ENCODE data around the gene MAP4K5.
A peak's percentile ranks its signal among the peaks of the same experiment; 100 is the strongest.
"Not testable (repeated sequence)": the region's sequence is repeated elsewhere in the genome, so short reads cannot be mapped to it uniquely, and the experiment has no call there.

Gene MAP4K5

GRCh38 chr14:50532502-50533240 is at the start of gene MAP4K5:
TSS of gene MAP4K5 (minus strand) at chr14:50532569. CDS start at chr14:50532049, 520 bp downstream.
- peak; percentile 87 for DNase-seq (ENCODE audit: low spot score)

GRCh38 chr14:50578433-50578832 is 46.1 kb upstream of the MAP4K5 start:
- no peak for DNase-seq (ENCODE audit: low spot score)

- no peak for DNase-seq (ENCODE audit: low spot score)
Measured at GRCh38 chr14:50577982-50578381, 45.6 kb upstream of the MAP4K5 start.

- DNase-seq (ENCODE audit: low spot score), result no peak
Measured at GRCh38 chr14:50575769-50576168, 43.4 kb upstream of the MAP4K5 start.

GRCh38 chr14:50573862-50574261 is 41.5 kb upstream of the MAP4K5 start:
- no peak for DNase-seq (ENCODE audit: low spot score)

- DNase-seq (ENCODE audit: low spot score), result no peak
Measured at GRCh38 chr14:50569714-50570274, 37.4 kb upstream of the MAP4K5 start.

- no peak for DNase-seq (ENCODE audit: low spot score)
Measured at GRCh38 chr14:50562841-50563240, 30.5 kb upstream of the MAP4K5 start.

GRCh38 chr14:50560931-50561285 is 28.5 kb upstream of the MAP4K5 start:
- DNase-seq (ENCODE audit: low spot score), result peak; percentile 40

- peak; percentile 42 for DNase-seq (ENCODE audit: low spot score)
Measured at GRCh38 chr14:50559990-50560930, 27.9 kb upstream of the MAP4K5 start, which contains the start of gene ATL1. TSS of gene ATL1 (plus strand) at chr14:50560145. CDS start at chr14:50560266, 121 bp downstream.

GRCh38 chr14:50552796-50553195 is 20.4 kb upstream of the MAP4K5 start:
- DNase-seq (ENCODE audit: low spot score), result not testable (repeated sequence)

- no peak for DNase-seq (ENCODE audit: low spot score)
Measured at GRCh38 chr14:50551877-50552276, 19.5 kb upstream of the MAP4K5 start.

GRCh38 chr14:50550294-50550693 is 17.9 kb upstream of the MAP4K5 start:
- no peak for DNase-seq (ENCODE audit: low spot score)

GRCh38 chr14:50545618-50546017 is 13.2 kb upstream of the MAP4K5 start:
- no peak for DNase-seq (ENCODE audit: low spot score)

- DNase-seq (ENCODE audit: low spot score), result no peak
Measured at GRCh38 chr14:50544911-50545310, 12.5 kb upstream of the MAP4K5 start.

- peak; percentile 33 for DNase-seq (ENCODE audit: low spot score)
Measured at GRCh38 chr14:50542941-50543418, 10.6 kb upstream of the MAP4K5 start.

GRCh38 chr14:50541159-50541567 is 8.8 kb upstream of the MAP4K5 start:
- no peak for DNase-seq (ENCODE audit: low spot score)

- DNase-seq (ENCODE audit: low spot score), result no peak
Measured at GRCh38 chr14:50539051-50539450, 6.7 kb upstream of the MAP4K5 start.

- DNase-seq (ENCODE audit: low spot score), result not testable (repeated sequence)
Measured at GRCh38 chr14:50538034-50538433, 5.7 kb upstream of the MAP4K5 start.

- DNase-seq (ENCODE audit: low spot score), result no peak
Measured at GRCh38 chr14:50534997-50535396, 2.6 kb upstream of the MAP4K5 start.

GRCh38 chr14:50534416-50534815 is 2.0 kb upstream of the MAP4K5 start:
- no peak for DNase-seq (ENCODE audit: low spot score)

- DNase-seq (ENCODE audit: low spot score), result no peak
Measured at GRCh38 chr14:50533806-50534205, 1.4 kb upstream of the MAP4K5 start.

- DNase-seq (ENCODE audit: low spot score), result no peak
Measured at GRCh38 chr14:50533241-50533705, 904 bp upstream of the MAP4K5 start.

Data from kidney capillary endothelial cell (primary cell).